Astrocyte (in vitro differentiated cells and primary cell): ENCODE data around the gene LEFTY2.

Experiments used
- EZH2 ChIP-seq: IDR thresholded peaks from 2 replicates; pipeline ENCODE4 v1.6.1; 2012; ENCODE audit warnings: mild to moderate bottlenecking, low read length, inconsistent platforms; ENCODE audit not compliant: insufficient read depth
- TF ChIP-seq, protein P1 (sequence below): IDR thresholded peaks from 2 replicates; pipeline ENCODE4 v1.5.1; 2011; ENCODE audit warnings: low read depth, mild to moderate bottlenecking, inconsistent platforms, low read length, moderate library complexity; ENCODE audit not compliant: insufficient read depth

DNA sequence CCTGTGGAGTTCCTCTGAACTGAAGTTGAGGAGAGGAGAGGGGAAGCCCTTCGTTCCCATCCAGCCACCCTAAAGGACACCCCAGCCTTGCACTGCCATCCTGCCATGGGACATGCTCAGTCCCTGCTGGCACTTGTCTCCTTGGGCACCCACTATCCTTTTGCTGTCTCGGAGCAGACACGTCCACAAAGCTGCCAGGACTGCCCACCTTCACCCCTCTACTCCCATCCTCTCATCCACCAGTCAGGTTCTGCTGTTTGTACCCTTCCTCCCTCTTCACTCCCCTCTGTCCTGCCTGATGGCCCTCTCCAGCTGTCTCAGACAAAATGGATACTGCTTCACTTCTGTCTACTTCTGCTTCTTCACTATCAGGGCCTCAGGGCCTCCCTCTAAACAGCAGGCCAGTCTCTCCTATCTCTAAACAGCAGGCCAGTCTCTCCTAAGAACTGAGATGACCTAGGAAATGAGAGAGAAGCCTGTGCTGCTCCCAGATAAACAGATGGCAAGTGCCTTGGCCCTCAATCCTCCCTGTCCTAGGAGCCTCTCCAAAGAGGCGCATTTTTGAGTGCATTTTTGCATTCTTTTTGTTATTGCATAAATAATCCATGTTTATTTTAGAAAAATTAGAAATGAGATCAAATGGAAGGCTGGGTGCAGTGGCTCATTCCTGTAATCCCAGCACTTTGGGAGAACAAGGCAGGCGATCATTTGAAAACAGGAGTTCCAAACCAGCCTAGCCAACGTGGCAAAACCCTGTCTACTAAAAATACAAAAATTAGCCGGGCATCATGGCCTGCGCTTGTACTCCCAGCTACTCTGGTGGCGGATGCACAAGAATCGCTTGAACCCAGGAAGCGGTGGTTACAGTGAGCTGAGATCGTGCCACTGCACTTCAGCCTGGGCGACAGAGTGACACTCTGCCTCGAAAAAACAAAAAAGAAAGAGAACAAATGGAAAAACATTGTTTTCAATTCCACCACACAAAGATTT, 12.5 kb downstream of the LEFTY2 start:
- TF ChIP-seq, protein P1, sequence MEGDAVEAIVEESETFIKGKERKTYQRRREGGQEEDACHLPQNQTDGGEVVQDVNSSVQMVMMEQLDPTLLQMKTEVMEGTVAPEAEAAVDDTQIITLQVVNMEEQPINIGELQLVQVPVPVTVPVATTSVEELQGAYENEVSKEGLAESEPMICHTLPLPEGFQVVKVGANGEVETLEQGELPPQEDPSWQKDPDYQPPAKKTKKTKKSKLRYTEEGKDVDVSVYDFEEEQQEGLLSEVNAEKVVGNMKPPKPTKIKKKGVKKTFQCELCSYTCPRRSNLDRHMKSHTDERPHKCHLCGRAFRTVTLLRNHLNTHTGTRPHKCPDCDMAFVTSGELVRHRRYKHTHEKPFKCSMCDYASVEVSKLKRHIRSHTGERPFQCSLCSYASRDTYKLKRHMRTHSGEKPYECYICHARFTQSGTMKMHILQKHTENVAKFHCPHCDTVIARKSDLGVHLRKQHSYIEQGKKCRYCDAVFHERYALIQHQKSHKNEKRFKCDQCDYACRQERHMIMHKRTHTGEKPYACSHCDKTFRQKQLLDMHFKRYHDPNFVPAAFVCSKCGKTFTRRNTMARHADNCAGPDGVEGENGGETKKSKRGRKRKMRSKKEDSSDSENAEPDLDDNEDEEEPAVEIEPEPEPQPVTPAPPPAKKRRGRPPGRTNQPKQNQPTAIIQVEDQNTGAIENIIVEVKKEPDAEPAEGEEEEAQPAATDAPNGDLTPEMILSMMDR: no peak
- TF ChIP-seq EZH2: no peak
